Suprapubic skin (tissue), 4 donors: ENCODE measurements around the gene SPTBN1. TPM values are rescaled to one million over a fixed set of nuclear protein-coding genes. Genes with fewer than 3 reads are reported as not detected.

Experiments
- DNase-seq, 2 donors: peaks; one replicate each; pipeline ENCODE4 v3.0.0-alpha.2; 2019; ENCODE audit warnings: low spot score in 2 of 2
- H3K27ac ChIP-seq: fragments of 200-600 bp; sonication (generic); one replicate; pipeline ENCODE4 v1.5.1; 2019
- H3K27me3 ChIP-seq: fragments of 200-600 bp; sonication (generic); one replicate; pipeline ENCODE4 v1.5.1; 2019
- H3K36me3 ChIP-seq: fragments of 200-600 bp; sonication (generic); one replicate; pipeline ENCODE4 v1.5.1; 2019
- H3K4me1 ChIP-seq: fragments of 200-600 bp; sonication (generic); one replicate; pipeline ENCODE4 v1.5.1; 2019
- H3K4me3 ChIP-seq: fragments of 200-600 bp; sonication (generic); one replicate; pipeline ENCODE4 v1.5.1; 2019; ENCODE audit warnings: mild to moderate bottlenecking
- H3K9me3 ChIP-seq: fragments of 200-600 bp; sonication (generic); one replicate; pipeline ENCODE4 v1.5.1; 2019
- EP300 ChIP-seq: sonication (generic); formaldehyde crosslinking; IDR thresholded peaks from one replicate; pipeline ENCODE4 v1.6.1; 2017; ENCODE audit warnings: antibody characterized with exemption
- POLR2A ChIP-seq, 2 donors: fragments of 450-650 bp; IDR thresholded peaks; one replicate each; pipeline ENCODE4 v1.6.1; 2017; ENCODE audit warnings: antibody characterized with exemption in 2 of 2, mild to moderate bottlenecking in 2 of 2, moderate library complexity in 2 of 2
- POLR2AphosphoS5 ChIP-seq, 3 donors: sonication (generic); formaldehyde crosslinking; IDR thresholded peaks; one replicate each; pipeline ENCODE4 v1.6.1; 2017; ENCODE audit warnings: antibody characterized with exemption in 3 of 3
- WGBS: methylation state at CpG from one replicate; pipeline ENCODE4 v1.1.5; 2018; 5-methylcytosine and 5-hydroxymethylcytosine counted together
- total RNA-seq, 4 donors: library from RNA; depleted of rRNA; stranded (reverse); fragments of >200 nt; gene quantifications; one replicate each; pipeline ENCODE4 v1.1.0, GENCODE V29; 2016
- TF ChIP-seq, protein P1 (sequence below), 2 donors: fragments of 200-600 bp in 1 of 2; fragments of 450-650 bp in 1 of 2; sonication (generic) in 1 of 2; IDR thresholded peaks; one replicate each; pipeline ENCODE4 v1.5.1; 2016 to 2019; ENCODE audit warnings: antibody characterized with exemption in 2 of 2, mild to moderate bottlenecking in 1 of 2, moderate library complexity in 1 of 2

The SPTBN1 gene
- total RNA-seq, 4 donors from 2014 or later: 173 to 250 (median 203) TPM

GRCh38 chr2:54632733-54633692 is 176.9 kb downstream of the SPTBN1 start:
- Histone ChIP-seq H3K4me1 (peaks cover 17% of the 10 kb centered on the region), H3K4me3 (no peak overlapping the region), H3K36me3 (peaks cover 65% of the 10 kb centered on the region), H3K9me3 (no peaks in the 10 kb centered on the region), H3K27ac (no peak overlapping the region), H3K27me3 (no peaks in the 10 kb centered on the region)
- DNase-seq: no peak
- 81% methylated on average over 12 of the region's 12 CpGs for WGBS
- TF ChIP-seq POLR2AphosphoS5 (IDR thresholded peaks at IDR 0.05) (no peak), POLR2A (IDR thresholded peaks at IDR 0.05) (no peak), EP300 (no peak)
- TF ChIP-seq, protein P1, sequence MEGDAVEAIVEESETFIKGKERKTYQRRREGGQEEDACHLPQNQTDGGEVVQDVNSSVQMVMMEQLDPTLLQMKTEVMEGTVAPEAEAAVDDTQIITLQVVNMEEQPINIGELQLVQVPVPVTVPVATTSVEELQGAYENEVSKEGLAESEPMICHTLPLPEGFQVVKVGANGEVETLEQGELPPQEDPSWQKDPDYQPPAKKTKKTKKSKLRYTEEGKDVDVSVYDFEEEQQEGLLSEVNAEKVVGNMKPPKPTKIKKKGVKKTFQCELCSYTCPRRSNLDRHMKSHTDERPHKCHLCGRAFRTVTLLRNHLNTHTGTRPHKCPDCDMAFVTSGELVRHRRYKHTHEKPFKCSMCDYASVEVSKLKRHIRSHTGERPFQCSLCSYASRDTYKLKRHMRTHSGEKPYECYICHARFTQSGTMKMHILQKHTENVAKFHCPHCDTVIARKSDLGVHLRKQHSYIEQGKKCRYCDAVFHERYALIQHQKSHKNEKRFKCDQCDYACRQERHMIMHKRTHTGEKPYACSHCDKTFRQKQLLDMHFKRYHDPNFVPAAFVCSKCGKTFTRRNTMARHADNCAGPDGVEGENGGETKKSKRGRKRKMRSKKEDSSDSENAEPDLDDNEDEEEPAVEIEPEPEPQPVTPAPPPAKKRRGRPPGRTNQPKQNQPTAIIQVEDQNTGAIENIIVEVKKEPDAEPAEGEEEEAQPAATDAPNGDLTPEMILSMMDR (IDR thresholded peaks at IDR 0.05): no peak

DNA sequence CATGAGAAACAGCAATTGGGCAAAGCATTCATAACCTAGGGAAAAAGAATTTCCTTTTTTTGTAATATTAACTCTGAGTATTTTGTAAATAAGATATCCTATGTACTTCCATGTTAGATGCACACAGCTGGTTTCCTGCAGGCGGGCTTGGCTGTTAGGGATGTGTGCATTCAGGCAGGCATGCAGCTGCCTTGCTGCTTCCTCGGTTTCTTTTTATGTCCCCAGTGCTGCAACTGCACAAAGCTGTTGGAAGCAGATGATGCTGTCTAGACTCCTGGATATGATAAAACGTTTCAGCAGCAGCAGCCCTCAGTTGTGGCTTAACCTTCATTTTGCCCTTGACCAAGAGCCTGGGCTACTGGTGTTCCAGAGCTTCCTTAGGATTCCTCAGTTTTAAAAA is 177.9 kb downstream of the SPTBN1 start:
- TF ChIP-seq EP300: no peak
- H3K27ac ChIP-seq: peak overlapping the region; percentile 5
- peaks cover 65% of the 10 kb centered on the region for H3K36me3 ChIP-seq

DNA sequence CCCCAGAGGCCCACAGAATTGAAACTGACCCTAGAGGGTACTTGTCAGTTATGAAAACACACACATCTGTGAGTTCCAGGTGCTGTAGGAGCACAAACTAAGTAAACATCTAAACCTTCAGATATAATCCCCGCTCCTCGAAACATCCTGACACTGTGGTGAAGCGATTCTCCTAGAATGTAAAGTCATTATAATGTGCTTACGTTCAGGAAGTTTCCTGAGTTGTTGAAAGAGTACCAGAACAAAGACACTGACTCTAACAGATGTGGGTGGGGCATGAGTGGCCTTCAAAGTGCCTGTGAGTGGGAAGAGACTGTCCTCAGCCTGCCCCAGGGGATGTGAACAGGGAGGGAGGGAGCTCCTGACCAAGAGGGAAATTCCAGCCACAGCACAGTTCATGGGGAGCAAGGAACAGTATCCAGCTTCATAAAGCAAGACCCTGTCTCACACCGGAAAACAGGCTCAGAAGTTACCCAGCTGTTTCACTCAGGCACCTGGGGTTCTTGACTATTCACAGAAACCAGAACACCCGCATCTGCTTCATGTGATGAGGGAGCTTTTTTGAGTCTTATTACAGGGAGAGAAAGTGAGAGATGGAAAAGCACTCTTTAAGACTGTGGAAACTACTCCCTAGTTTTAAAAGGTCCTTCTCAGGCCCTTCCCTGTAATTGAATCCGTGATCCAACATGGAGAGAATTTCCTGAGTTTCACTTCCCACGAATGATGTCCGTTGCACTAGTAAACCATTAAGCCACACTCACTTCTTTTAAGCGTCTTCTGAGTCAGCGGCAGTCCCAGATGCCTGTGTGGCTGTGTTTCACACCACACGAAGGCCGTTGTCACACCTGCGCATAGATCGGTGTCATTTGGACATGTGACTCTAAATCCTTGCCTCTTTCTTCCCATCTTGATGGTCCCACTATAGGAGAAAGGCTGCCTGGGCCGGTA is 178.7 kb downstream of the SPTBN1 start:
- TF ChIP-seq, protein P1 (IDR thresholded peaks at IDR 0.05): no peak
- TF ChIP-seq POLR2AphosphoS5 (IDR thresholded peaks at IDR 0.05): peak in 1 of 3 donors; percentile 46
- peaks cover 65% of the 10 kb centered on the region for H3K36me3 ChIP-seq
- no peak overlapping the region for H3K4me3 ChIP-seq
- H3K9me3 ChIP-seq: no peaks in the 10 kb centered on the region
- H3K4me1 ChIP-seq: peaks cover 24% of the 10 kb centered on the region
- 67% methylated on average over 16 of the region's 16 CpGs for WGBS
- no peak for DNase-seq
- peak overlapping the region; percentile 72 for H3K27ac ChIP-seq
- no peaks in the 10 kb centered on the region for H3K27me3 ChIP-seq

More for the DNA sequence above, 177.9 kb downstream of the SPTBN1 start:
- no peak overlapping the region for H3K4me3 ChIP-seq
- peaks cover 19% of the 10 kb centered on the region for H3K4me1 ChIP-seq
- H3K27me3 ChIP-seq: no peaks in the 10 kb centered on the region
- no peak for DNase-seq
- 48% methylated on average over 3 of the region's 3 CpGs for WGBS
- no peaks in the 10 kb centered on the region for H3K9me3 ChIP-seq

DNA sequence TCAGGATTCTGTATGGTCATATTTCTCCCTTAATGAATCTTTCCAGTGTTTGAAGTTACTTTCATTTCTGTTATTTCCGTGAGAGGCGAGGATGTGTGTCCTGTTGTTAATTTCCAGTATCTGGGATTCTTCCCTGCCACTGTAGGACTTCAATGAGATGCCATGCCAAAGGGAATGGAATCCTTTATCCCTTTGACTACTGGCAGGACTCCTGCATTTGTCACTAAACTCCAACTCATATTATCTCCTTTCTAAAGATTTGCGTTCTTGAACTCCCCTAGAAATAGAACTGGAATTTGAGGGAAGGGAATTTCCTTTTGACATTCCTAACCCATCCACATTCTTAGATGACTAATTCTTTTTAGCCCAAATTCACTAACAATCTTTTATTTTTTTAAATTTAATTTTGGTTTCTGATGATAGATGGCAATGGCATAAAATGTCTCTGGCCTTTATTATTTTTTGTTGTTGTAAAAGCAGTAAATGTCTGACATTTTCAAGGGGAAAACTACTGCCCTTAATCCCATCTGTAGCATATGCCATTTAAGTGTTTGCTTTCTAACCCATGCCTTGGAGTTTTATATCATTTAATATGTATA is 179.5 kb downstream of the SPTBN1 start:
- no peaks in the 10 kb centered on the region for H3K27me3 ChIP-seq
- peak overlapping the region; percentile 72 for H3K27ac ChIP-seq
- TF ChIP-seq POLR2AphosphoS5 (IDR thresholded peaks at IDR 0.05) (no peak), POLR2A (IDR thresholded peaks at IDR 0.05) (no peak), EP300 (no peak)
- TF ChIP-seq, protein P1 (IDR thresholded peaks at IDR 0.05): no peak
- peaks cover 65% of the 10 kb centered on the region for H3K36me3 ChIP-seq
- no peak overlapping the region for H3K4me3 ChIP-seq
- H3K9me3 ChIP-seq: no peaks in the 10 kb centered on the region
- 42% methylated on average over 3 of the region's 3 CpGs for WGBS
- DNase-seq: no peak
- peaks cover 28% of the 10 kb centered on the region for H3K4me1 ChIP-seq

DNA sequence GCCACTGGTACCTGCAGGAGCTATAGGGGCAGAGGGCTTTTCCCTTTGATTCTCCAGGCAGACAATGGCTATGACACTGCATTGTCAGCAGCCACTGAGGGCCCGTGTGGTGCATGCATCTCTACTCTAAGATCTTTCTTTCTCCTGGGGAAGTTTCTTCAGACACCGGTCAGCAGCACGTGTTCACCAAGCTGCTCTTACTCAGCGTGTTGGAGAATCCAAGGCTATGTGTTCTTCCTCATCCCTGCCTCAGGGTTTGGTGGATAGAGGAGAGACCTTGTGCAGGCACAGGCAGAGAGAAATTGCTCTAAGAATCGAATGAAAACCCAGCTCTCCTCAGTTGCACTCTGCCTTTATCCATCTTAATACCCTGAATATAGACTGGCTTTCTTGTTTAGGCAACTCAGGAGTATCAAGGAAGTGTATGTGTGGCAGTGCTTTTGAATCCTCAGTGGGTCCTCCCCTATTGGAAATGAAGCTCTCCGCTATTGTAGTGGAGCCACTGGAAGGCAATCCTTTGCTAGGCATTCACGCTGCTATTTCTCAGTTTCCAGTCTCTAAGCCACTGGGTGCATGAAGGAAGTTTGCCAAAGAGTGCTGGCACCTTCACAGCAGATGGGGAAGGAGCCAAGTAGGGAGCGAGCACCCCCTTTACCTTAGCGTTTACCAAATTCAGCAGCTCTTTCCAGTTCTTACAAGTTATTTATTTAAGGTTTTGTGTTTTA is 180.4 kb downstream of the SPTBN1 start:
- TF ChIP-seq POLR2A (IDR thresholded peaks at IDR 0.05) (no peak), EP300 (no peak), POLR2AphosphoS5 (IDR thresholded peaks at IDR 0.05) (no peak)
- TF ChIP-seq, protein P1 (IDR thresholded peaks at IDR 0.05): no peak
- DNase-seq: no peak
- H3K9me3 ChIP-seq: no peaks in the 10 kb centered on the region
- no peaks in the 10 kb centered on the region for H3K27me3 ChIP-seq
- peaks cover 57% of the 10 kb centered on the region for H3K36me3 ChIP-seq
- H3K4me3 ChIP-seq: no peak overlapping the region
- peak overlapping the region; percentile 13 for H3K27ac ChIP-seq
- peaks cover 31% of the 10 kb centered on the region for H3K4me1 ChIP-seq
- WGBS: 80% methylated on average over 9 of the region's 9 CpGs
